ENCODE results near the gene FAM76B.

FAM76B gene

GRCh38 chr11:95739108-95739938, 50.3 kb downstream of the FAM76B start:
- no peak overlapping the region for H3K9ac ChIP-seq (ENCODE audit: low read depth in 1 of 2, low read length in 2 of 2)
- H3K27ac ChIP-seq (ENCODE audit: low read depth, low read length): no peak overlapping the region
- no peak overlapping the region for H3K4me3 ChIP-seq (ENCODE audit: low read depth in 1 of 2, low read length in 2 of 2)
- no peaks in the 10 kb centered on the region for H3K4me1 ChIP-seq (ENCODE audit: control insufficient read depth in 1 of 2, insufficient read depth in 2 of 2, low read length in 2 of 2)
- no peaks in the 10 kb centered on the region for H3K27me3 ChIP-seq (ENCODE audit: control insufficient read depth in 1 of 2, insufficient read depth in 2 of 2, low read length in 2 of 2)
- H3K36me3 ChIP-seq (ENCODE audit: control insufficient read depth in 1 of 2, insufficient read depth in 2 of 2, low read length in 2 of 2): no peaks in the 10 kb centered on the region
- no peaks in the 10 kb centered on the region for H3K9me3 ChIP-seq (ENCODE audit: control insufficient read depth in 1 of 2, low read length in 2 of 2)

- no peaks in the 10 kb centered on the region for H3K36me3 ChIP-seq (ENCODE audit: control insufficient read depth in 1 of 2, insufficient read depth in 2 of 2, low read length in 2 of 2)
- no peaks in the 10 kb centered on the region for H3K27me3 ChIP-seq (ENCODE audit: control insufficient read depth in 1 of 2, insufficient read depth in 2 of 2, low read length in 2 of 2)
- H3K9me3 ChIP-seq (ENCODE audit: control insufficient read depth in 1 of 2, low read length in 2 of 2): no peaks in the 10 kb centered on the region
- H3K4me3 ChIP-seq (ENCODE audit: low read depth in 1 of 2, low read length in 2 of 2): no peak overlapping the region
- H3K4me1 ChIP-seq (ENCODE audit: control insufficient read depth in 1 of 2, insufficient read depth in 2 of 2, low read length in 2 of 2): no peaks in the 10 kb centered on the region
- no peak overlapping the region for H3K9ac ChIP-seq (ENCODE audit: low read depth in 1 of 2, low read length in 2 of 2)
- H3K27ac ChIP-seq (ENCODE audit: low read depth, low read length): no peak overlapping the region
Observed at GRCh38 chr11:95736809-95737208, 52.8 kb downstream of the FAM76B start.

DNA sequence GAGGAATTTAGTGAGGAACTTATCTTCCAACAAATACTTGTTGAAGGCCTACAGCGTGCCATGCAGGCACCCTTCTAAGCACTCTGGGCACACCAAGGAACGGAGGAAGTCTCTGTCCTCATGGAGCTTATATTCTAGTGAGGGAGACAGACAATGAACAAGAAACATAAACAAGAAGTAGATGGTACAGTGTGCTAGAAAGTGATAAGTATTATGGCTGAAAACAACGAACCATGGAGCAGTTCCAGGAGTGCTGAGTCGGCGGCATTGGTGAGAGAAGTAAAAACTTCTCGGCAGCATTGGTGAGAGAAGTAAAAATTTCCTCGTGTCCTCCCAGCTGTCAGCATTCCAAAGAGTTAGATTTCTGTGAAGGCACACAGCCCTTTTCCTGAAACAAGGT, 53.2 kb downstream of the FAM76B start:
- Histone ChIP-seq H3K36me3 (ENCODE audit: control insufficient read depth in 1 of 2, insufficient read depth in 2 of 2, low read length in 2 of 2) (no peaks in the 10 kb centered on the region), H3K27me3 (ENCODE audit: control insufficient read depth in 1 of 2, insufficient read depth in 2 of 2, low read length in 2 of 2) (no peaks in the 10 kb centered on the region), H3K9ac (ENCODE audit: low read depth in 1 of 2, low read length in 2 of 2) (no peak overlapping the region), H3K27ac (ENCODE audit: low read depth, low read length) (no peak overlapping the region), H3K4me3 (ENCODE audit: low read depth in 1 of 2, low read length in 2 of 2) (no peak overlapping the region), H3K9me3 (ENCODE audit: control insufficient read depth in 1 of 2, low read length in 2 of 2) (no peaks in the 10 kb centered on the region), H3K4me1 (ENCODE audit: control insufficient read depth in 1 of 2, insufficient read depth in 2 of 2, low read length in 2 of 2) (no peaks in the 10 kb centered on the region)

DNA sequence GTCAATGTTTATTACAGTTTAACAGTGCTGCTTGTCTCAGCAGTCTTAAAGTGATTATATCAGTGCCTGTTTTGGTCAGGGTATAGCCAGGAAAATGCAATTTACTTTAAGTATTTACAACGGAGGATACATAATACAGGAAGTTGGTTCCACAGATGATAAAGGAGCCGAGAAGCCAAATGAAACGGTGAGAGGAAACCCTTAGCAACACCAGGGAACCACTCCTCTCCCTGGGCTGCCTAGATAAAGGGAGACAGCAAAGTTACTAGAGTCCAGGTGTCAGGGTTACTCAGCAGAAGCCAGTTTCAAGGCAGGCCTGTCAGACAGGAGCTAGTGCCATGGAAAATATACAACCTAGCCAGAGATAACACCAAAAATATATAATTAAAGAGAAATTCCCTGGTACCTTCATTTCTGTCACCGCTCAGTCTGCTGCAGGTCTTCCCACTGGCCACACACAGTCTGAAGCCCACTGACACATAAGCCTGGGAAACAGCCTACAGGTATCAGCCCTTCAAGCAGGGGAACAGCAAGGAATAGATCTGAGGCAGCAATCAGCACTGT, 55.5 kb downstream of the FAM76B start:
- Histone ChIP-seq H3K9me3 (ENCODE audit: control insufficient read depth in 1 of 2, low read length in 2 of 2) (no peaks in the 10 kb centered on the region), H3K27me3 (ENCODE audit: control insufficient read depth in 1 of 2, insufficient read depth in 2 of 2, low read length in 2 of 2) (no peaks in the 10 kb centered on the region), H3K4me3 (ENCODE audit: low read depth in 1 of 2, low read length in 2 of 2) (no peak overlapping the region), H3K4me1 (ENCODE audit: control insufficient read depth in 1 of 2, insufficient read depth in 2 of 2, low read length in 2 of 2) (no peaks in the 10 kb centered on the region), H3K9ac (ENCODE audit: low read depth in 1 of 2, low read length in 2 of 2) (no peak overlapping the region), H3K27ac (ENCODE audit: low read depth, low read length) (no peak overlapping the region), H3K36me3 (ENCODE audit: control insufficient read depth in 1 of 2, insufficient read depth in 2 of 2, low read length in 2 of 2) (no peaks in the 10 kb centered on the region)

GRCh38 chr11:95732930-95733602, 56.5 kb downstream of the FAM76B start:
- no peak overlapping the region for H3K4me3 ChIP-seq (ENCODE audit: low read depth in 1 of 2, low read length in 2 of 2)
- no peaks in the 10 kb centered on the region for H3K36me3 ChIP-seq (ENCODE audit: control insufficient read depth in 1 of 2, insufficient read depth in 2 of 2, low read length in 2 of 2)
- H3K27ac ChIP-seq (ENCODE audit: low read depth, low read length): no peak overlapping the region
- no peaks in the 10 kb centered on the region for H3K4me1 ChIP-seq (ENCODE audit: control insufficient read depth in 1 of 2, insufficient read depth in 2 of 2, low read length in 2 of 2)
- no peaks in the 10 kb centered on the region for H3K27me3 ChIP-seq (ENCODE audit: control insufficient read depth in 1 of 2, insufficient read depth in 2 of 2, low read length in 2 of 2)
- H3K9ac ChIP-seq (ENCODE audit: low read depth in 1 of 2, low read length in 2 of 2): no peak overlapping the region
- no peaks in the 10 kb centered on the region for H3K9me3 ChIP-seq (ENCODE audit: control insufficient read depth in 1 of 2, low read length in 2 of 2)

GRCh38 chr11:95729462-95729861, 60.1 kb downstream of the FAM76B start:
- Histone ChIP-seq H3K27ac (ENCODE audit: low read depth, low read length) (no peak overlapping the region), H3K4me3 (ENCODE audit: low read depth in 1 of 2, low read length in 2 of 2) (no peak overlapping the region), H3K4me1 (ENCODE audit: control insufficient read depth in 1 of 2, insufficient read depth in 2 of 2, low read length in 2 of 2) (no peaks in the 10 kb centered on the region), H3K27me3 (ENCODE audit: control insufficient read depth in 1 of 2, insufficient read depth in 2 of 2, low read length in 2 of 2) (no peaks in the 10 kb centered on the region), H3K9me3 (ENCODE audit: control insufficient read depth in 1 of 2, low read length in 2 of 2) (no peaks in the 10 kb centered on the region), H3K9ac (ENCODE audit: low read depth in 1 of 2, low read length in 2 of 2) (no peak overlapping the region), H3K36me3 (ENCODE audit: control insufficient read depth in 1 of 2, insufficient read depth in 2 of 2, low read length in 2 of 2) (no peaks in the 10 kb centered on the region)

- no peaks in the 10 kb centered on the region for H3K9me3 ChIP-seq (ENCODE audit: control insufficient read depth in 1 of 2, low read length in 2 of 2)
- no peaks in the 10 kb centered on the region for H3K36me3 ChIP-seq (ENCODE audit: control insufficient read depth in 1 of 2, insufficient read depth in 2 of 2, low read length in 2 of 2)
- no peaks in the 10 kb centered on the region for H3K27me3 ChIP-seq (ENCODE audit: control insufficient read depth in 1 of 2, insufficient read depth in 2 of 2, low read length in 2 of 2)
- H3K27ac ChIP-seq (ENCODE audit: low read depth, low read length): no peak overlapping the region
- H3K4me3 ChIP-seq (ENCODE audit: low read depth in 1 of 2, low read length in 2 of 2): no peak overlapping the region
- H3K9ac ChIP-seq (ENCODE audit: low read depth in 1 of 2, low read length in 2 of 2): no peak overlapping the region
- no peaks in the 10 kb centered on the region for H3K4me1 ChIP-seq (ENCODE audit: control insufficient read depth in 1 of 2, insufficient read depth in 2 of 2, low read length in 2 of 2)
Observed at GRCh38 chr11:95728790-95729189, 60.8 kb downstream of the FAM76B start.

DNA sequence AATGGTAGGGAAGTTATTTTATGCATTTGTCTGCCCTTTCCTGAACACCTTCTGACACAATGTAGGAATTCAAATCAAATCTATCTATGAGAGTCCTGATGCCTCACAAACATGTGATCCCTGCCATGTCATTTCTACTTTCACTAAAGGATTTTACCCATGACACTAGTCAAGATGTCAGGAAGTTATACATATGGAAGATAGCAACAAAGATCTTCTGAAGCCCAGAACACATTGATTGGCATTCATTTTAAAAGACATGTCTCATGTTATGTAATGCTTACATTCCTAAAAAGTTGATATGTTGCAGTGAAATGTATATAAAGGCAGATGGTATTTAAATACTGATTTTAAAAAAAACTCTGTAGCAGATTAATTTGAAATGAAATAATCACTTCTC, 61.5 kb downstream of the FAM76B start:
- Histone ChIP-seq H3K27ac (ENCODE audit: low read depth, low read length) (no peak overlapping the region), H3K36me3 (ENCODE audit: control insufficient read depth in 1 of 2, insufficient read depth in 2 of 2, low read length in 2 of 2) (no peaks in the 10 kb centered on the region), H3K9ac (ENCODE audit: low read depth in 1 of 2, low read length in 2 of 2) (no peak overlapping the region), H3K9me3 (ENCODE audit: control insufficient read depth in 1 of 2, low read length in 2 of 2) (no peaks in the 10 kb centered on the region), H3K27me3 (ENCODE audit: control insufficient read depth in 1 of 2, insufficient read depth in 2 of 2, low read length in 2 of 2) (no peaks in the 10 kb centered on the region), H3K4me3 (ENCODE audit: low read depth in 1 of 2, low read length in 2 of 2) (no peak overlapping the region), H3K4me1 (ENCODE audit: control insufficient read depth in 1 of 2, insufficient read depth in 2 of 2, low read length in 2 of 2) (no peaks in the 10 kb centered on the region)

DNA sequence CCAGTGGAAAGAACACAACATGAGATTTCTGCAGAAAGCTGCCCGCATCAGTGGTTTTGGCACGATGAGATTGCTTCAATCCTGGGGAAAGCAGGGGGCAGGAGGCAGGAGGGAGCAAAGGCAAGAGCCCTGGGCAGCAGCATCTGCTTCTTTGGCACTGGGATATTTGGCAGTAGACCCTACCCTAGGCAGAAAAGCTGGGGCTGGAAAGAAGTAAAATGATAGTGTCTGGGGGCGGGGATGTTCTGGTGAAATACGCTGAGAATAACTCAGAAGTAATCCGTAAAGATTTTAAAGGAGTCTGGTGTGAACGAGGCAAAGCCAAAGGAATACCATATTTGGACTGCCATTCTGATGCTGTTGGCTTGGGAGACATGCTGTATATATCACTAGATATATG, 62.0 kb downstream of the FAM76B start:
- no peaks in the 10 kb centered on the region for H3K36me3 ChIP-seq (ENCODE audit: control insufficient read depth in 1 of 2, insufficient read depth in 2 of 2, low read length in 2 of 2)
- H3K9ac ChIP-seq (ENCODE audit: low read depth in 1 of 2, low read length in 2 of 2): no peak overlapping the region
- H3K4me3 ChIP-seq (ENCODE audit: low read depth in 1 of 2, low read length in 2 of 2): no peak overlapping the region
- H3K27me3 ChIP-seq (ENCODE audit: control insufficient read depth in 1 of 2, insufficient read depth in 2 of 2, low read length in 2 of 2): no peaks in the 10 kb centered on the region
- H3K27ac ChIP-seq (ENCODE audit: low read depth, low read length): no peak overlapping the region
- H3K9me3 ChIP-seq (ENCODE audit: control insufficient read depth in 1 of 2, low read length in 2 of 2): no peaks in the 10 kb centered on the region
- H3K4me1 ChIP-seq (ENCODE audit: control insufficient read depth in 1 of 2, insufficient read depth in 2 of 2, low read length in 2 of 2): no peaks in the 10 kb centered on the region

GRCh38 chr11:95727111-95727510, 62.5 kb downstream of the FAM76B start:
- no peak overlapping the region for H3K27ac ChIP-seq (ENCODE audit: low read depth, low read length)

More at GRCh38 chr11:95727111-95727510, 62.5 kb downstream of the FAM76B start:
- Histone ChIP-seq H3K9me3 (ENCODE audit: control insufficient read depth in 1 of 2, low read length in 2 of 2) (no peaks in the 10 kb centered on the region), H3K9ac (ENCODE audit: low read depth in 1 of 2, low read length in 2 of 2) (no peak overlapping the region), H3K4me3 (ENCODE audit: low read depth in 1 of 2, low read length in 2 of 2) (no peak overlapping the region), H3K4me1 (ENCODE audit: control insufficient read depth in 1 of 2, insufficient read depth in 2 of 2, low read length in 2 of 2) (no peaks in the 10 kb centered on the region), H3K36me3 (ENCODE audit: control insufficient read depth in 1 of 2, insufficient read depth in 2 of 2, low read length in 2 of 2) (no peaks in the 10 kb centered on the region), H3K27me3 (ENCODE audit: control insufficient read depth in 1 of 2, insufficient read depth in 2 of 2, low read length in 2 of 2) (no peaks in the 10 kb centered on the region)

All from duodenal mucosa (tissue), 2 donors.